Astrocyte of the spinal cord (primary cell): ENCODE data around the gene SOX15.

Experiments
- DNase-seq: peaks from one replicate; pipeline ENCODE4 v3.0.0; 2011; ENCODE audit warnings: low read depth, low spot score
- H3K4me3 ChIP-seq: 2 replicates; pipeline ENCODE4 v1.5.1; 2011; ENCODE audit warnings: low read depth, mild to moderate bottlenecking, low read length, moderate library complexity
- CTCF ChIP-seq: IDR thresholded peaks from 2 replicates; pipeline ENCODE4 v1.5.1; 2012; ENCODE audit warnings: low read depth, mild to moderate bottlenecking, low read length, inconsistent platforms
- in situ Hi-C: cut with HindIII; loops from 2 replicates; pipeline ENCODE4 v1.10.0; 2017; ENCODE audit warnings: low sequenced_read_pairs

SOX15 gene

GRCh38 chr17:7582396-7583252 lies 7.3 kb downstream of the SOX15 start:
- no peak for DNase-seq
- no peak for TF ChIP-seq CTCF
- in situ Hi-C loops = no loop called here
- peak overlapping the region; percentile 83 for H3K4me3 ChIP-seq

GRCh38 chr17:7580604-7581575 lies 9.0 kb downstream of the SOX15 start:
- no peak for TF ChIP-seq CTCF
- in situ Hi-C loops = no loop called here
- DNase-seq = no peak
- H3K4me3 ChIP-seq = no peak overlapping the region

- H3K4me3 ChIP-seq = no peak overlapping the region
- in situ Hi-C loops = no loop called here
- no peak for DNase-seq
These were observed 9.9 kb downstream of the SOX15 start for GRCh38 chr17:7579834-7580603.

DNA sequence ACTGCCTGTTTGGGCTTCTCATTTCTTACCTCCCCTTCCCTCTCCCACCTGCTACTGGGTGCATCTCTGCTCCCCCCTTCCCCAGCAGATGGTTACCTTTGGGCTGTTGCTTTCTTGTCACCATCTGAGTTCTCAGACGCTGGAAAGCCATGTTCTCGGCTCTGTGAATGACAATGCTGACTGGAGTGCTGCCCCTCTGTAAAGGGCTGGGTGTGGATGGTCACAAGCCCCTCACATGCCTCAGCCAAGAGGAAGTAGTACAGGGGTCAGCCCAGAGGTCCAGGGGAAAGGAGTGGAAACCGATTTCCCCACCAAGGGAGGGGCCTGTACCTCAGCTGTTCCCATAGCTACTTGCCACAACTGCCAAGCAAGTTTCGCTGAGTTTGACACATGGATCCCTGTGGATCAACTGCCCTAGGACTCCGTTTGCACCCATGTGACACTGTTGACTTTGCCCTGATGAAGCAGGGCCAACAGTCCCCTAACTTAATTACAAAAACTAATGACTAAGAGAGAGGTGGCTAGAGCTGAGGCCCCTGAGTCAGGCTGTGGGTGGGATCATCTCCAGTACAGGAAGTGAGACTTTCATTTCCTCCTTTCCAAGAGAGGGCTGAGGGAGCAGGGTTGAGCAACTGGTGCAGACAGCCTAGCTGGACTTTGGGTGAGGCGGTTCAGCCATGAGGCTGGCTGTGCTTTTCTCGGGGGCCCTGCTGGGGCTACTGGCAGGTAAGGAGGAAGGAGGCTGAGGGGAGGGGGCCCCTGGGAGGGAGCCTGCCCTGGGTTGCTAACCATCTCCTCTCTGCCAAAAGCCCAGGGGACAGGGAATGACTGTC lies 10.7 kb downstream of the SOX15 start, which contains the start of gene CD68:
Gene CD68, plus strand, starts transcription at position 638 of the 833 bp plus-strand sequence. Its CDS starts 40 bp downstream, at position 678.
- peak; percentile 82 for DNase-seq
- in situ Hi-C loops = no loop called here
- H3K4me3 ChIP-seq = no peak within 1 kb of the TSS
- TF ChIP-seq CTCF = no peak

More at GRCh38 chr17:7579834-7580603, 9.9 kb downstream of the SOX15 start:
- no peak for TF ChIP-seq CTCF

DNA sequence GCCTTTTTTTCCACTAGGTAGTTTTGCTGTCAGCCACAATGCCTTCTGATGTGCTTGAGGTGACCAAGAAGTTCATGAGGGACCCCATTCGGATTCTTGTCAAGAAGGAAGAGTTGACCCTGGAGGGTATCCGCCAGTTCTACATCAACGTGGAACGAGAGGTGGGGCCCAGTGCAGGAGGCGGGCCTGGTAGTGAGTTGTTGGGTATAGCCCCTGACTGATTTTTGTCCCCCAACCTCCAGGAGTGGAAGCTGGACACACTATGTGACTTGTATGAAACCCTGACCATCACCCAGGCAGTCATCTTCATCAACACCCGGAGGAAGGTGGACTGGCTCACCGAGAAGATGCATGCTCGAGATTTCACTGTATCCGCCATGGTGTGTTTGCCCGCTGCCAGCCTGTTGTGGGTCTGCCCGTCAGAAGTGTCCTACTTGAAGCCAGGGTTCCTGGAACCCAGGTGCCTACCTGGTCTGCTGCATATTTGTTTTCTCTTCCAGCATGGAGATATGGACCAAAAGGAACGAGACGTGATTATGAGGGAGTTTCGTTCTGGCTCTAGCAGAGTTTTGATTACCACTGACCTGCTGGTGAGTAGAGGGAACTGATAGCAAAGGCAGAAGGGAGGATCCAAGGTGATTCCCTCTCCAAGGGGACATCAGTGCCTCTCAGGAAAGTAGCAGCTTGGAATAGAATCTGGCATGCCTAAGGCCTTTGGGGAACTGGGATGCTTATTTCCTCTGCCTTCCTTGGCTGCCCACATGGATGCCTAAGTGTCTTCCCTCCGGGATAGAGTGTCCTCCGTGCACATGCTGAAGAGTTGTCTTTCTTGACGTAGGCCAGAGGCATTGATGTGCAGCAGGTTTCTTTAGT lies 12.3 kb downstream of the SOX15 start:
- in situ Hi-C loops = no loop called here
- DNase-seq = no peak
- H3K4me3 ChIP-seq = no peak overlapping the region
- no peak for TF ChIP-seq CTCF
